ENCODE results near the gene LGALS3BP. TPM values are rescaled to one million over a fixed set of nuclear protein-coding genes. Genes with fewer than 3 reads are reported as not detected.

The LGALS3BP gene
- total and polyA plus RNA-seq, 2 of the 8 experiments (the other 6 are each of a cell fraction or from before 2014, with no cell fraction given) = 56.1 to 61.6 TPM

DNA sequence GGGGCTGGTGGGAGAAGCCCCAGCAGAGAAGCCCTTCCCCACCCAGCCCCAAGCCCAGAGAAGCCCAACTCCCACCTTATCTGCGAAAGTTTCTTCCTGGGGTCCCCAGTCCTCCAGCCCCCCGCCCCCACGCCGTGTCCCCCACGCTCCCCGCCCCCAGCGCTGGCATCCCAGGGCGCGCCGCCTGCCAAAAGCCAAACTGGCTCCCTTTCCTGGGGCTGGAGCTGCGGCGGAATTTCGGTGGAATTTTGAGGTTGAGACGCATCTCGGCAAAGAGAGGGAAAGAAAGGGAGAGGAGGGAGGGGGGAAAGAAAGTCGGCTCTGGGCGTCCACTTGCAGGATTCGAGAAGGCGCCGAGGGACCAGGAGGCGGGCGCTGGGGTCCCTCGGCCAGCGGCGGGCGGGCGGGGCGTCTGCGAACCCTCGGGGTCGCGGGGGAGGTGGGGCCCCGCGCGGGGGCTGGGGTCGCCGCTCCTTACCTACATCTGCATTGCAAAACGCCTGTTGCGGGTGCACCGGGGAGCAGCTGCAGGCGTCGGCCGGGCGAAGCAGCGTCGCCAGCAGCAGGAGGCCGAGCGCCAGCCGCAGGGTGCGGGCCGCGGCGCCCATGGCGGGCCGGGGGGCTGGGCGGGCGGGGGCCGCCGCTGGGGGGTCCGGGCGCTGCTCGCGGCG is 55.1 kb downstream of the LGALS3BP start:
- Histone ChIP-seq H3K79me2 (ENCODE audit: control insufficient read depth in 1 of 2, insufficient read depth in 2 of 2, low read length in 2 of 2) (peaks cover 0 to 40% of the 10 kb centered on the region in 2 experiments; a peak in 2 of 4 replicates), H4K8ac (ENCODE audit: extremely low read depth, insufficient read depth, low read length) (peak overlapping the region; percentile 75), H3K56ac (replicated peaks; ENCODE audit: insufficient read length, low read depth, low read length) (no peak overlapping the region), H4K20me1 (replicated peaks in 1 of 2; ENCODE audit: control insufficient read depth in 1 of 2, insufficient read depth in 2 of 2, low read length in 2 of 2) (peaks cover 5 to 19% of the 10 kb centered on the region in 2 experiments), H3K9me3 (ENCODE audit: insufficient read depth in 2 of 2, low read depth in 1 of 2, low read length in 1 of 2) (no peaks in the 10 kb centered on the region), H3K36me3 (ENCODE audit: control insufficient read depth in 2 of 4, insufficient read depth in 4 of 4, low read length in 3 of 4) (peaks cover 0 to 3% (median 0%) of the 10 kb centered on the region in 4 experiments; a peak in 1 of 8 replicates), H3K4me2 (ENCODE audit: insufficient read depth in 1 of 2, low read depth in 2 of 2, low read length in 2 of 2) (peak overlapping the region; percentile 87 to 96), H3K23me2 (ENCODE audit: low read depth, low read length) (peaks cover 11% of the 10 kb centered on the region; the same call in 1 of the 2 replicates), H2BK12ac (ENCODE audit: low read depth, low read length) (no peak overlapping the region), H3K79me1 (ENCODE audit: low read depth, low read length) (peaks cover 10% of the 10 kb centered on the region), H3K4ac (replicated peaks; ENCODE audit: insufficient read length, low read depth, low read length) (peak overlapping the region; percentile 53), H3K18ac (ENCODE audit: extremely low read depth, low read length) (peak overlapping the region; percentile 3; the same call in 1 of the 2 replicates), H4K5ac (ENCODE audit: insufficient read length, low read depth, low read length) (no peak overlapping the region), H2BK20ac (ENCODE audit: low read length) (no peak overlapping the region), H4K91ac (replicated peaks; ENCODE audit: insufficient read length, low read length) (no peak overlapping the region), H2AFZ (ENCODE audit: low read length) (no peak overlapping the region), H3K14ac (ENCODE audit: insufficient read length) (no peak overlapping the region), H3K4me1 (replicated peaks in 1 of 4; ENCODE audit: control insufficient read depth in 3 of 4, insufficient read depth in 4 of 4, low read length in 3 of 4) (peaks cover 4 to 16% (median 10%) of the 10 kb centered on the region in 4 experiments), H3K27me3 (replicated peaks in 1 of 4; ENCODE audit: control insufficient read depth in 3 of 4, extremely low read depth in 1 of 4, insufficient read depth in 3 of 4, low read length in 3 of 4) (no peaks in the 10 kb centered on the region), H3K23ac (ENCODE audit: insufficient read length) (no peak overlapping the region), H2BK120ac (replicated peaks; ENCODE audit: low read depth, low read length) (peak overlapping the region; percentile 43), H2BK5ac (ENCODE audit: low read depth, low read length) (no peak overlapping the region), H2AK5ac (ENCODE audit: low read depth, low read length) (no peak overlapping the region), H3K9ac (replicated peaks in 1 of 4; ENCODE audit: extremely low read depth in 1 of 4, low read depth in 3 of 4, low read length in 3 of 4) (peak overlapping the region; percentile 35 to 80 (median 54)), H2BK15ac (ENCODE audit: low read length) (no peak overlapping the region), H3K4me3 (ENCODE audit: extremely low read depth in 1 of 4, insufficient read depth in 2 of 4, low read depth in 3 of 4, low read length in 4 of 4) (peak overlapping the region; percentile 60 to 83 (median 70)), H3K27ac (ENCODE audit: low read depth, low read length) (no peak overlapping the region)
- no peak for FAIRE-seq
- ChIA-PET CTCF (ENCODE audit: partially characterized antibody) (interaction anchor here (0.8 kb wide), 1 partner anchor 22 kb away, joined by 3 read pairs; the partner anchor contains the start of gene CEP295NL), POLR2A (ENCODE audit: partially characterized antibody) (interaction anchor here (1.4 to 2.8 kb wide), 3 partner anchors 9 to 25 kb away, joined by 3 to 16 read pairs (median 12); partner anchors contain the start of gene CEP295NL)
- DNase-seq (ENCODE audit: low read depth in 1 of 2, low spot score in 2 of 2) = peak in 1 of 2 experiments; percentile 58
- WGBS, 2 experiments (ENCODE audit: extremely low coverage in 1 of 2, insufficient coverage in 1 of 2, insufficient read length in 1 of 2, insufficient replicate concordance in 2 of 2, low coverage in 1 of 2, low lambda C conversion rate in 2 of 2, missing lambda C conversion rate in 1 of 2) = 1% methylated on average over 18 of the region's 64 CpGs; no CpG with 5 or more reads in 1 of the 2 experiments
- TF ChIP-seq POLR2A (IDR thresholded peaks at IDR 0.05; ENCODE audit: control extremely low read depth in 1 of 2, low read depth in 2 of 2, low read length in 2 of 2) = 0 out of 3 replicates have a peak, but pooled peaks of 1 of the 2 experiments have one; percentile 59
- no peak for TF ChIP-seq EZH2 (IDR thresholded peaks at IDR 0.05; ENCODE audit: low read depth, low read length, severe bottlenecking)
- TF ChIP-seq TAF7 (optimal IDR thresholded peaks at IDR 0.05; ENCODE audit: borderline replicate concordance, low read depth, low read length) = no peak
- no peak for TF ChIP-seq POU5F1 (IDR thresholded peaks at IDR 0.05; ENCODE audit: low read depth, low read length)
- TF ChIP-seq TEAD4 (IDR thresholded peaks at IDR 0.05; ENCODE audit: low read depth, low read length) = peak; percentile 78; the same call in 1 of the 2 replicates
- TF ChIP-seq EP300 (IDR thresholded peaks at IDR 0.05; ENCODE audit: borderline replicate concordance in 1 of 2, low read depth in 2 of 2, low read length in 2 of 2) = no peak
- no peak; the same call in 1 of the 2 replicates for TF ChIP-seq MAX (IDR thresholded peaks at IDR 0.05)
- 0 out of 2 replicates have a peak, but pooled peaks have one; percentile 26 for TF ChIP-seq PHF8 (conservative IDR thresholded peaks at IDR 0.05; ENCODE audit: low read depth, low read length)
- TF ChIP-seq, protein P1, sequence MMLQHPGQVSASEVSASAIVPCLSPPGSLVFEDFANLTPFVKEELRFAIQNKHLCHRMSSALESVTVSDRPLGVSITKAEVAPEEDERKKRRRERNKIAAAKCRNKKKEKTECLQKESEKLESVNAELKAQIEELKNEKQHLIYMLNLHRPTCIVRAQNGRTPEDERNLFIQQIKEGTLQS (IDR thresholded peaks at IDR 0.05; ENCODE audit: insufficient read depth, low read depth, low read length) = no peak

Data from H1 (cell line).